ENCODE data around the gene PCCA.
"Not testable (repeated sequence)": the region's sequence is repeated elsewhere in the genome, so short reads cannot be mapped to it uniquely, and the experiment has no call there.

- TF ChIP-seq, protein P1, sequence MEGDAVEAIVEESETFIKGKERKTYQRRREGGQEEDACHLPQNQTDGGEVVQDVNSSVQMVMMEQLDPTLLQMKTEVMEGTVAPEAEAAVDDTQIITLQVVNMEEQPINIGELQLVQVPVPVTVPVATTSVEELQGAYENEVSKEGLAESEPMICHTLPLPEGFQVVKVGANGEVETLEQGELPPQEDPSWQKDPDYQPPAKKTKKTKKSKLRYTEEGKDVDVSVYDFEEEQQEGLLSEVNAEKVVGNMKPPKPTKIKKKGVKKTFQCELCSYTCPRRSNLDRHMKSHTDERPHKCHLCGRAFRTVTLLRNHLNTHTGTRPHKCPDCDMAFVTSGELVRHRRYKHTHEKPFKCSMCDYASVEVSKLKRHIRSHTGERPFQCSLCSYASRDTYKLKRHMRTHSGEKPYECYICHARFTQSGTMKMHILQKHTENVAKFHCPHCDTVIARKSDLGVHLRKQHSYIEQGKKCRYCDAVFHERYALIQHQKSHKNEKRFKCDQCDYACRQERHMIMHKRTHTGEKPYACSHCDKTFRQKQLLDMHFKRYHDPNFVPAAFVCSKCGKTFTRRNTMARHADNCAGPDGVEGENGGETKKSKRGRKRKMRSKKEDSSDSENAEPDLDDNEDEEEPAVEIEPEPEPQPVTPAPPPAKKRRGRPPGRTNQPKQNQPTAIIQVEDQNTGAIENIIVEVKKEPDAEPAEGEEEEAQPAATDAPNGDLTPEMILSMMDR (conservative IDR thresholded peaks at IDR 0.05 in 1 of 2, IDR thresholded peaks at IDR 0.05 in 1 of 2; ENCODE audit: low read depth in 1 of 2, low read length in 2 of 2), result not testable (repeated sequence)
- TF ChIP-seq EZH2 (IDR thresholded peaks at IDR 0.05; ENCODE audit: low read length, missing control alignments), result not testable (repeated sequence)
Observed at GRCh38 chr13:100092273-100092672, 3.4 kb downstream of the PCCA start.
